GM12878 (cell line): Measurements from ENCODE around the gene IGF1R. TPM values are rescaled to one million over a fixed set of nuclear protein-coding genes. Genes with fewer than 3 reads are reported as not detected.

ENCODE experiments used
- ATAC-seq: fragments of 200-7000 bp; cut with Tn5 transposase; 3 replicates; pipeline ENCODE4 v1.9.1; 2020; ENCODE audit warnings: mild to moderate bottlenecking, moderate library complexity
- BruUV-seq: library from RNA; stranded (reverse); fragments of 400-500 nt; replicated peaks from 2 replicates; lab custom pipeline; 2021; lab: Mats Ljungman, UMichigan
- CTCF ChIA-PET: fragments of 300-600 bp; sonication (Branson Sonifier 250); formaldehyde crosslinking; extraction: SDS; loops from one replicate; lab custom pipeline; 2021; ENCODE audit warnings: inconsistent platforms; lab: Yijun Ruan, JAX
- POLR2A ChIA-PET: fragments of 350-600 bp; formaldehyde crosslinking; extraction: SDS; loops from one replicate; lab custom pipeline; 2021; ENCODE audit warnings: inconsistent platforms; lab: Charles Lee
- RAD21 ChIA-PET: fragments of 300-600 bp; sonication (Branson Sonifier 250); formaldehyde crosslinking; loops from one replicate; lab custom pipeline; 2023; ENCODE audit warnings: antibody characterized with exemption; ENCODE audit not compliant: unreplicated experiment; lab: Charles Lee
- SMC1A ChIA-PET: fragments of 300-600 bp; sonication (Branson Sonifier 250); formaldehyde crosslinking; loops from one replicate; lab custom pipeline; 2023; ENCODE audit not compliant: unreplicated experiment, uncharacterized antibody; lab: Charles Lee
- DNase-seq: peaks from one replicate; pipeline ENCODE4 v3.0.0-alpha.2; 2011; ENCODE audit warnings: low read depth, low spot score
- FAIRE-seq: peaks from 3 replicates; lab custom pipeline; 2011; peaks lifted over from hg19 to GRCh38; lab: Jason Lieb, UNC
- H2AFZ ChIP-seq: 2 replicates; pipeline ENCODE4 v1.6.0; 2011; ENCODE audit warnings: low read depth, low read length, control low read depth; ENCODE audit not compliant: control insufficient read depth
- H3K27ac ChIP-seq: 2 replicates; pipeline ENCODE4 v1.5.1; 2011; ENCODE audit warnings: control low read depth; ENCODE audit not compliant: control insufficient read depth, insufficient read depth
- H3K27me3 ChIP-seq, 2 experiments: replicated peaks in 1 of 2; 2 replicates each; pipeline versions ENCODE4 v1.6.0 to v1.6.1; 2011; ENCODE audit warnings: low read length in 1 of 2; ENCODE audit not compliant: control insufficient read depth in 2 of 2, insufficient read depth in 2 of 2
- H3K36me3 ChIP-seq, 2 experiments: 2 replicates each; pipeline ENCODE4 v1.5.1; 2011; ENCODE audit warnings: low read length in 1 of 2; ENCODE audit not compliant: control insufficient read depth in 2 of 2, insufficient read depth in 2 of 2
- H3K4me1 ChIP-seq: 2 replicates; pipeline ENCODE4 v1.6.1; 2011; ENCODE audit warnings: mild to moderate bottlenecking, low read length, moderate library complexity, mixed read lengths; ENCODE audit not compliant: control insufficient read depth, insufficient read depth
- H3K4me2 ChIP-seq: 2 replicates; pipeline ENCODE4 v1.6.0; 2011; ENCODE audit warnings: control low read depth; ENCODE audit not compliant: control insufficient read depth, insufficient read depth
- H3K4me3 ChIP-seq: fragments of 200-600 bp; sonication (generic); 2 replicates; pipeline ENCODE4 v1.5.1; 2016
- H3K79me2 ChIP-seq: 2 replicates; pipeline ENCODE4 v1.6.0; 2011; ENCODE audit warnings: low read length; ENCODE audit not compliant: control insufficient read depth, insufficient read depth
- H3K9ac ChIP-seq: 2 replicates; pipeline ENCODE4 v1.8.0; 2011; ENCODE audit warnings: low read length, control low read depth, mixed read lengths; ENCODE audit not compliant: control insufficient read depth, insufficient read depth
- H3K9me3 ChIP-seq: replicated peaks from 3 replicates; pipeline ENCODE4 v1.5.1; 2011; ENCODE audit warnings: mild to moderate bottlenecking, low read length; ENCODE audit not compliant: control insufficient read depth, insufficient read depth
- H4K20me1 ChIP-seq: 2 replicates; pipeline ENCODE4 v1.6.0; 2011; ENCODE audit not compliant: control insufficient read depth, insufficient read depth
- BHLHE40 ChIP-seq, 2 experiments: fragments of 450-650 bp in 1 of 2; IDR thresholded peaks; 2 replicates each; pipeline ENCODE4 v1.6.1; 2011 to 2017; ENCODE audit warnings: low read depth in 2 of 2, borderline replicate concordance in 1 of 2, improper control_type of control experiment in 1 of 2, low read length in 1 of 2, mild to moderate bottlenecking in 1 of 2
- HDAC6 ChIP-seq: fragments of 200-600 bp; sonication (generic); IDR thresholded peaks from one replicate; pipeline ENCODE4 v1.8.0; 2017; ENCODE audit warnings: antibody characterized with exemption; ENCODE audit not compliant: unreplicated experiment
- ZNF274 ChIP-seq: IDR thresholded peaks from one replicate; pipeline ENCODE4 v1.8.0; 2011; ENCODE audit not compliant: insufficient read length, insufficient read depth
- WGBS: methylation state at CpG from one replicate; pipeline ENCODE4 v1.1.6; 2016; ENCODE audit warnings: low lambda C conversion rate; ENCODE audit not compliant: insufficient replicate concordance, insufficient coverage; ENCODE audit errors: missing lambda C conversion rate; 5-methylcytosine and 5-hydroxymethylcytosine counted together
- in situ Hi-C: fragments of 300-500 bp; cut with MboI; formaldehyde crosslinking; loops from 9 replicates; pipeline ENCODE4 v1.14.3; 2018; ENCODE audit warnings: mixed read lengths
- intact Hi-C: fragments of 100-400 bp; cut with micrococcal nuclease; formaldehyde crosslinking; loops from one replicate; pipeline ENCODE4 v1.14.2; 2022; ENCODE audit not compliant: unreplicated experiment
- polyA plus RNA-seq, 11 experiments: library from polyadenylated mRNA; depleted of rRNA in 4 of 11; unstranded in 6 of 11; stranded (reverse) in 5 of 11; fragments of >200 nt; fragmentation: Nextera tagmentation in 4 of 11; fragmentation: Illumina TruSeq in 1 of 11; extraction: Ambion mirVana in 4 of 11; extraction: Trizol in 1 of 11; gene quantifications; 1 replicate in 1 of 11; 2 replicates in 10 of 11; pipeline versions ENCODE4 v1.2.1 to v1.2.3, GENCODE V29; 2011 to 2016; ENCODE audit warnings: inconsistent platforms in 2 of 11, missing spikeins in 2 of 11, low read depth in 1 of 11
- total RNA-seq, 4 experiments: library from RNA; depleted of rRNA in 3 of 4; stranded (reverse); fragments of >200 nt in 3 of 4; fragmentation: Illumina TruSeq in 1 of 4; extraction: Trizol in 1 of 4; gene quantifications; 2 replicates each; pipeline versions ENCODE4 v1.2.1 to v1.2.3, GENCODE V29; 2013 to 2021
- TF ChIP-seq, protein P1 (sequence below): fragments of 450-650 bp; IDR thresholded peaks from 2 replicates; pipeline ENCODE4 v1.6.1; 2017; ENCODE audit warnings: mild to moderate bottlenecking
- TF ChIP-seq, protein P2 (sequence below): IDR thresholded peaks from 2 replicates; pipeline ENCODE4 v1.6.1; 2012; ENCODE audit warnings: mild to moderate bottlenecking, low read depth, low read length
- TF ChIP-seq, protein P3 (sequence below): fragments of 450-650 bp; IDR thresholded peaks from 2 replicates; pipeline ENCODE4 v1.6.1; 2016; ENCODE audit warnings: mild to moderate bottlenecking

The IGF1R gene
- total and polyA plus RNA-seq, 10 of the 15 experiments (the other 5 are each of a cell fraction or from before 2014, with no cell fraction given): 0.03 to 2.7 (median 0.66) TPM

- Histone ChIP-seq H3K79me2 (no peaks in the 10 kb centered on the region), H2AFZ (no peak overlapping the region), H3K9ac (no peak overlapping the region), H3K27me3 (no peaks in the 10 kb centered on the region), H3K4me2 (no peak overlapping the region), H3K36me3 (no peaks in the 10 kb centered on the region), H3K27ac (no peak overlapping the region), H3K4me1 (no peaks in the 10 kb centered on the region; the same call in 1 of the 2 replicates), H3K4me3 (no peak overlapping the region), H4K20me1 (no peaks in the 10 kb centered on the region), H3K9me3 (no peaks in the 10 kb centered on the region)
- intact Hi-C loops (no loop called here), in situ Hi-C loops (no loop called here)
- RAD21 ChIA-PET: no interaction called here
- no TSS peak for BruUV-seq
- DNase-seq (no peak), FAIRE-seq (no peak), ATAC-seq (no peak)
- SMC1A ChIA-PET: interaction anchor here (0.9 to 1.6 kb wide), 6 partner anchors 12 to 287 kb away, joined by 3 read pairs; no protein-coding TSS in a partner anchor
- POLR2A ChIA-PET: no interaction called here
- TF ChIP-seq, protein P1, sequence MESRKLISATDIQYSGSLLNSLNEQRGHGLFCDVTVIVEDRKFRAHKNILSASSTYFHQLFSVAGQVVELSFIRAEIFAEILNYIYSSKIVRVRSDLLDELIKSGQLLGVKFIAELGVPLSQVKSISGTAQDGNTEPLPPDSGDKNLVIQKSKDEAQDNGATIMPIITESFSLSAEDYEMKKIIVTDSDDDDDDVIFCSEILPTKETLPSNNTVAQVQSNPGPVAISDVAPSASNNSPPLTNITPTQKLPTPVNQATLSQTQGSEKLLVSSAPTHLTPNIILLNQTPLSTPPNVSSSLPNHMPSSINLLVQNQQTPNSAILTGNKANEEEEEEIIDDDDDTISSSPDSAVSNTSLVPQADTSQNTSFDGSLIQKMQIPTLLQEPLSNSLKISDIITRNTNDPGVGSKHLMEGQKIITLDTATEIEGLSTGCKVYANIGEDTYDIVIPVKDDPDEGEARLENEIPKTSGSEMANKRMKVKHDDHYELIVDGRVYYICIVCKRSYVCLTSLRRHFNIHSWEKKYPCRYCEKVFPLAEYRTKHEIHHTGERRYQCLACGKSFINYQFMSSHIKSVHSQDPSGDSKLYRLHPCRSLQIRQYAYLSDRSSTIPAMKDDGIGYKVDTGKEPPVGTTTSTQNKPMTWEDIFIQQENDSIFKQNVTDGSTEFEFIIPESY: no peak
- CTCF ChIA-PET: interaction anchor here (2.4 to 3.5 kb wide), 3 partner anchors 10 to 89 kb away, joined by 10 to 16 read pairs (median 13); no protein-coding TSS in a partner anchor
Measured at GRCh38 chr15:98792117-98792516, 143.8 kb downstream of the IGF1R start.

- no peak for TF ChIP-seq ZNF274
- TF ChIP-seq, protein P2, sequence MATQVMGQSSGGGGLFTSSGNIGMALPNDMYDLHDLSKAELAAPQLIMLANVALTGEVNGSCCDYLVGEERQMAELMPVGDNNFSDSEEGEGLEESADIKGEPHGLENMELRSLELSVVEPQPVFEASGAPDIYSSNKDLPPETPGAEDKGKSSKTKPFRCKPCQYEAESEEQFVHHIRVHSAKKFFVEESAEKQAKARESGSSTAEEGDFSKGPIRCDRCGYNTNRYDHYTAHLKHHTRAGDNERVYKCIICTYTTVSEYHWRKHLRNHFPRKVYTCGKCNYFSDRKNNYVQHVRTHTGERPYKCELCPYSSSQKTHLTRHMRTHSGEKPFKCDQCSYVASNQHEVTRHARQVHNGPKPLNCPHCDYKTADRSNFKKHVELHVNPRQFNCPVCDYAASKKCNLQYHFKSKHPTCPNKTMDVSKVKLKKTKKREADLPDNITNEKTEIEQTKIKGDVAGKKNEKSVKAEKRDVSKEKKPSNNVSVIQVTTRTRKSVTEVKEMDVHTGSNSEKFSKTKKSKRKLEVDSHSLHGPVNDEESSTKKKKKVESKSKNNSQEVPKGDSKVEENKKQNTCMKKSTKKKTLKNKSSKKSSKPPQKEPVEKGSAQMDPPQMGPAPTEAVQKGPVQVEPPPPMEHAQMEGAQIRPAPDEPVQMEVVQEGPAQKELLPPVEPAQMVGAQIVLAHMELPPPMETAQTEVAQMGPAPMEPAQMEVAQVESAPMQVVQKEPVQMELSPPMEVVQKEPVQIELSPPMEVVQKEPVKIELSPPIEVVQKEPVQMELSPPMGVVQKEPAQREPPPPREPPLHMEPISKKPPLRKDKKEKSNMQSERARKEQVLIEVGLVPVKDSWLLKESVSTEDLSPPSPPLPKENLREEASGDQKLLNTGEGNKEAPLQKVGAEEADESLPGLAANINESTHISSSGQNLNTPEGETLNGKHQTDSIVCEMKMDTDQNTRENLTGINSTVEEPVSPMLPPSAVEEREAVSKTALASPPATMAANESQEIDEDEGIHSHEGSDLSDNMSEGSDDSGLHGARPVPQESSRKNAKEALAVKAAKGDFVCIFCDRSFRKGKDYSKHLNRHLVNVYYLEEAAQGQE: no peak
- TF ChIP-seq, protein P3, sequence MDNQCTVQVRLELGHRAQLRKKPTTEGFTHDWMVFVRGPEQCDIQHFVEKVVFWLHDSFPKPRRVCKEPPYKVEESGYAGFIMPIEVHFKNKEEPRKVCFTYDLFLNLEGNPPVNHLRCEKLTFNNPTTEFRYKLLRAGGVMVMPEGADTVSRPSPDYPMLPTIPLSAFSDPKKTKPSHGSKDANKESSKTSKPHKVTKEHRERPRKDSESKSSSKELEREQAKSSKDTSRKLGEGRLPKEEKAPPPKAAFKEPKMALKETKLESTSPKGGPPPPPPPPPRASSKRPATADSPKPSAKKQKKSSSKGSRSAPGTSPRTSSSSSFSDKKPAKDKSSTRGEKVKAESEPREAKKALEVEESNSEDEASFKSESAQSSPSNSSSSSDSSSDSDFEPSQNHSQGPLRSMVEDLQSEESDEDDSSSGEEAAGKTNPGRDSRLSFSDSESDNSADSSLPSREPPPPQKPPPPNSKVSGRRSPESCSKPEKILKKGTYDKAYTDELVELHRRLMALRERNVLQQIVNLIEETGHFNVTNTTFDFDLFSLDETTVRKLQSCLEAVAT: no peak
- TF ChIP-seq HDAC6: no peak
- TF ChIP-seq BHLHE40 (IDR thresholded peaks at IDR 0.05; ENCODE audit: borderline replicate concordance in 1 of 2, low read depth in 2 of 2, low read length in 1 of 2): no peak
- Histone ChIP-seq H3K4me1 (no peaks in the 10 kb centered on the region; the same call in 1 of the 2 replicates), H3K9ac (no peak overlapping the region), H2AFZ (no peak overlapping the region), H4K20me1 (no peaks in the 10 kb centered on the region), H3K4me3 (no peak overlapping the region), H3K9me3 (no peaks in the 10 kb centered on the region), H3K4me2 (no peak overlapping the region), H3K27me3 (no peaks in the 10 kb centered on the region), H3K27ac (no peak overlapping the region), H3K36me3 (no peaks in the 10 kb centered on the region), H3K79me2 (no peaks in the 10 kb centered on the region)
- BruUV-seq: no TSS peak
- ChIA-PET SMC1A (interaction anchor here (0.9 kb wide), 1 partner anchor 272 kb away, joined by 3 read pairs; no protein-coding TSS in a partner anchor), POLR2A (no interaction called here), RAD21 (no interaction called here), CTCF (no interaction called here)
- in situ Hi-C loops: no loop called here
- WGBS: 44% methylated on average over 4 of the region's 4 CpGs
- intact Hi-C loops: no loop called here
- DNase-seq: no peak
- FAIRE-seq: no peak
- no peak for ATAC-seq
Measured at GRCh38 chr15:98794211-98794610, 145.9 kb downstream of the IGF1R start.
